HG03442 (cell line): ENCODE results near the gene UBALD2.
"Not testable (repeated sequence)": the region's sequence is repeated elsewhere in the genome, so short reads cannot be mapped to it uniquely, and the experiment has no call there.

ENCODE experiments used
- ATAC-seq: cut with Tn5 transposase; IDR thresholded peaks from one replicate; pipeline ENCODE4 v1.9.1; 2021; ENCODE audit warnings: mild to moderate bottlenecking, moderate library complexity; ENCODE audit not compliant: unreplicated experiment

The UBALD2 gene

GRCh38 chr17:76276461-76277299 lies 11.5 kb downstream of the UBALD2 start:
- no peak for ATAC-seq

GRCh38 chr17:76277300-76278267 lies 12.4 kb downstream of the UBALD2 start:
- no peak for ATAC-seq

DNA sequence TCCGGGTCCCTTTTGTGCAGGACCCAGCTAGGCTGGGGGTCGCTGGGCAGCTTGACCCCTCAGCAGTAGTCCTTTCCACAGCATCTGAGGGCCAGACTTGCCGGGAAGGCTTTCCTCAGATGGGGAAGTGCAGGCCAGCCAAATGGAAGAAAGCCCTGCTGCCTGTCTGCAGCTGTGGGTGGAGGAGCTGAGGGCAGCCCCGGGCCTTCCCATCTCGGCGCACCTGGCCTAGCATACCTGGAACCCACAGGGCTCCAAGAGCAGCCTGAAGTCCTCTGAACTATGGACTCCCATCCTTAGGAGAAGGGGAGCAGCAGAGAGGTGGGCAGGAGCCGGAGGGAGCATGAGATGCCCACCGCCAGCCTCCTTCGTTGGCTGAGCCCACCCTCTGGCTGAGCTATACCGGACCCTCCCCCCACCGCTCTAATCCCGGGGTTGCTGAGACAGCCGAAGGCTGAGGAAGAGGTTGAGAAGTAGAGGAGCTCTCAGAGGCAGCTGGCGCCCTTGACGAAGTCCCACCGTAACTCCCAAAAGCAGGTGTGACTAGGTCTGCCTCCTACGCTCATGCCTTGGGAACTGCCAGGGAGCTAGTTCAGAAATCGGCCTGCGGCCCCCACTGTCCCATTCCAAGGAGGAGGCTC lies 13.2 kb downstream of the UBALD2 start:
- ATAC-seq = no peak

DNA sequence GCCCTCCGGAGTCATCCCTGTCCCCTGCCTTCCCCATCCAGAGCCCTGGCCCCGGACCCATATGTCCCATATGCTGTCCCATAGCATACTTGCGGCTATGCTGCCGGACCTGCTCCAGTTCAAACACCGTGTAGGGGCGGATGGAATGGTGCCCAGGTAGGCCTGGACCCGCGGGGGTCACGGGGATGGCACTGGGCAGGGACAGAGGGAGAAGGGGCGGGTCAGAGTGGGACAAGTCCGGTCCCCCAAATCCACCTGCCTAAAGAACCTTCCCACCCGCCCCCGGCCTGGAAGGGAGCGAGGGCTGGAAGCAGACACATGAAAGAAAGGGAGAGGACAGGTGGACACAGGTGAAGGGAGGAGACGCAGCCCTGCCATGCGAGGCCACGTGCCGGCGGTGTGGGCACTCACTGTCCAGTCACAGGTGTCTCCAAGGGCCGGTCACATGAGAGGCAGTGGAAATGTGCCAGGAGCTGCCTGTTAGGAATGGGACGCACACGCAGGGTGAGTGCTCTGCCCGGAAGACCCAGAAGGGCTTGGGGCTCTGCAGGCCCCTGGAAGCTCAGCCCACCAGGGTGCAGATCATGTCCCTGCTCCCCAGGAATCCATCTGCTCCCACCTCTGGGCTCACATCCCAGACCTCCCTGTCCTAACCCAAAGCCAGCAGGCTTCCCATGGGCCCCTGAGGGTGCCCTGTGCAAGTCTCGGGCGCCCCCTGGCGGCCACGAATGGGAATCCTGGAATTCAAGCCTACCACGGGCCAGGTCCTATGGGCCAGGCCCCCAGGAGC lies 14.0 kb downstream of the UBALD2 start:
- ATAC-seq = no peak

- ATAC-seq = no peak
Measured at GRCh38 chr17:76279742-76280287, 14.7 kb downstream of the UBALD2 start.

DNA sequence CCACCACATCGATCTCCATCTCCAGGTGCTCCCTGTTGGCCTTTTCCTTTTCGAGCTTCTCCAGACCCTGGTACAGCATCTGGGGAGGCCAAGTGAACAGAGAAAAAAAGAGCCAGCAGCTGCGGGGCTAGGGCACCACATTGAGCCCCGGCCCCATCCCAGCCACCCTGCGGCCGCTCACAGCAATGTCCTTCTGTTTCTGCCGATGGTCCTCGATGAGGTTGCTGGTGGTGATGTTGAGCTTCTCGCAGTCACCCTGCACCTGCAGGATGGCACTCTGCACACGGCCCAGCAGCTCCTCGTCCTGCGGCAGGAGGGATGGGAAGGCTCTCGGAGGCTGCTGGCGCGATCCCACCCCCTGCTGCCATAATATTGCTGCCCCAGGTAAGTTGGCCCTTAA lies 15.5 kb downstream of the UBALD2 start:
- no peak for ATAC-seq

GRCh38 chr17:76281573-76282371 lies 16.6 kb downstream of the UBALD2 start:
- ATAC-seq = no peak

DNA sequence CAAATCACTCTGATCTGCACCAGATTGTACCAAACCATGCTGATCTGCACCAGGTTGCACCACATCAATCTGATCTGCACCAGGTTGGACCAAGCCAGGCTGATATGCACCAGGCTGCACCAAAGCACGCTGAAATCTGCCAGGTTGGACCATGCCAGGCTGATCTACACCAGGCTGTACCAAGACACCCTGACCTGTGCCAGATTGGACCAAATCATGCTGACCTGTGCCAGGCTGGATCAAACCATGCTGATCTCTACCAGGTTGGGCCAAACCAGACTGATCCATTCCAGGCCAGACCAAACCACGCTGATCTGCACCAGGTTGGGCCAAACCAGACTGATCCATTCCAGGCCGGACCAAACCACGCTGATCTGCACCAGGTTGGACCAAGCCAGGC lies 27.4 kb downstream of the UBALD2 start:
- ATAC-seq = no peak

DNA sequence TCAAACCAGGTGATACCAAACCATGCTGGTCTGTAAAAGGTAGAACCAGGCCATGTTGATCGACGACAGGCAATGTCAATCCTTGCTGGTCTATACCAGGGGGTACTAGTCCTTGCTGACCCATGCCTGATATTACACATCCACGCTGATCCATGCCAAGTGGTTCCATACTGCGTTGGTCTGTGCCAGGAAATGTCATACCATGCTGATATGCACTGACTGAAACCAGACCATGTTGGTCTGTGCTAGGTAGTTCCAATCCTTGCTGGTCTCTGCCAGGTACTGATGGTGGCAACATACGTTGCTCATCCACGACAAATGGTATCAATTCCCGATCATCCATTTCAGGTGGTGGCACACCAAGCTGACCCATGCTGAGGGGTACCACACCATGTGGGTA lies 28.0 kb downstream of the UBALD2 start:
- no peak for ATAC-seq

DNA sequence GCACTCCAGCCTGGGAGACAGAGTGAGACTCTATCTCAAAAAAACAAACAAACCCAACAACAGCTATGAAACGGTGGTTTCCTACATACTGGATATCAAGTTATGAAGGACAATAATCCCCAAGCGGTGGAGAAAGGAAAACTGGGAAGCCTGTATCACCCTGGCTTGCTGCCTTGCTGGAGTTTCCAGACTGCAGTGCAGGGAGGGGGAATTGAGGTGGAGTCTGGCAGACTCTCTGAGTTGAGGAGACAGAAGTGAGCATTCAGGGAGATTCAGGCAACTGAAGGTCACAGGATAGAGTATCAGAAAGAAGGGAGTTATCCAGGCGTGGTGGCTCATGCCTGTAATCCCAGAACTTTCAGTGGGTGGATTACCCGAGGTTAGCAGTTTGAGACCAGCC lies 31.0 kb downstream of the UBALD2 start:
- no peak for ATAC-seq

- ATAC-seq = no peak
Measured at GRCh38 chr17:76296889-76297288, 31.7 kb downstream of the UBALD2 start.

DNA sequence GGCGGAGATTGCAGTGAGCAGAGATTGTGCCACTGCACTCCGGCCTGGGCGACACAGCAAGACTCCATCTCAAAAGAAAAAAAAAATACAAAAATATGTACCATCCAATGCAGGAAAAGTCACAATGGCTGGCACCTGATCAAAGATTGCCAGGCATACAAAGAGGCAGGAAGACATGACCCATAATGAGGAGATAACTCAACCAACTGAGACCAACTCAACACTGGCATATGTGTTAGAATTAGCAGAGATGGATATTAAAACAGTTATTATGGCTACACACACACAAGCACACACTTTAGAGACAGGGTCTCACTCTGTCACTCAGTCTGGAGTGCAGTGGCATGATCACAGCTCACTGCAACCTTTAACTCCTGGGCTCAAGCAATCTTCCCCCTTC lies 32.3 kb downstream of the UBALD2 start:
- ATAC-seq = no peak

DNA sequence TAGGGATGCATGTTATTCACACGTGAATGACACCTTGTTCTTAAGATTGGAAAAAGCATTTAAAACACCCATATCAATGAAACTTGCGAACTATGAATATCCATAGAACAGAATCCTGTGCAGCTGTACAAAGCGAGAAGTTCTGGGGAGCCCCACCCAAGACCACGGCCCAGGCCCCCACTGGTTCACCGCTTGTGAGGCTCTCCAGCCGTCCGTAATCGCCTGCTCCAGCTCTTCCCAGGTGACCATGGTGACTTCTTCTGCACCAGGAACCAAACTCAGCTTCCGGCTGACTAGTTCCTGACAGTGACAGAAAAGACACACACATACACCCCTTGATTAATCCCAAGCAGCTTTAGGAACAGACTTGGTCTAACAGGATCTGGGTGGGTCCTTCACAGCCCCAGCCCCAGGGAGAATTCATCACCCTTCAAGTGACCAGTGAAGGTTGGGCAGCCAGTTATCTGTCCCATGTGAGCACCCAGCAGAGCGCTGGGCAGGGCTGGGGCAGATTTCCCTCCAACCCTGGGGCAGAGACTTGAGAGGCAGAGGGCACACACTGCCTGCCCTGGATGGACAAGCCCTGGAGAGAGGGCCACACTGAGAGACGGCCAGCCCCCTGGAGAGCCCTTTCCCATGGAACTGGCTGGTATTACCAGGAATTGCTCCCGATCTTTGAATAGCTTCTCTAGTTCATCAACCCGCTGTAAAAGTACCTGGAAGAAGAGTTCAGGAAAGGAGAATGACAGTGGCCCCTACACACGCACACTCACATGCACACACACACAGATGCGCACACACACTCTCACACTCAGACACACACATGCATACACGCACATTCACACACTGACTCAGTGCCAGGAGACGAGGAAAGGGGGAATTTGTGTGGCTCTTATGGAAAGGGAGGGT lies 39.3 kb downstream of the UBALD2 start:
- no peak for ATAC-seq

GRCh38 chr17:76305135-76305454 lies 39.9 kb downstream of the UBALD2 start:
- ATAC-seq = not testable (repeated sequence)

- ATAC-seq = no peak
Measured at GRCh38 chr17:76307299-76307965, 42.3 kb downstream of the UBALD2 start.

DNA sequence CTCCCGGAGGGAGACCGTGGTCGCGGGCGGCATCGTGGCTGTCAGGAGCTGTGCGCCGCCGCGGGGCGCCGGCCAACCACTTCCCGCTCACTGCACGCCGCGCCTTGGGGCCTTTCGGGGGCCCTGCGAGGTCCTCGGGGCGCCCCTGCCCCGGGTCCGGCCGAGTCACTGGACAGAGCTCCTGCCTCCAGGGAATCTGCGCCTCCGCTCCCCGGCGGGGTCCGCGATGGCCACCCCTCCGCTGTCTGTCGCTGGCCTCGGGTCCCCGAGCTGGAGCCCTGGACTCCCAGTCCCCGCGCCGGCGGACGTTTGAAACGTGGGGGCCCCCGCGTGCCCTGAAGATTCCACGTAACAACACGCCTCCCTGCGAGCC lies 42.8 kb downstream of the UBALD2 start, which contains the start of gene QRICH2:
Gene QRICH2 (minus strand): TSS at position 311 of the 373 bp plus-strand sequence. CDS start 278 bp downstream, at position 33.
- no peak for ATAC-seq

DNA sequence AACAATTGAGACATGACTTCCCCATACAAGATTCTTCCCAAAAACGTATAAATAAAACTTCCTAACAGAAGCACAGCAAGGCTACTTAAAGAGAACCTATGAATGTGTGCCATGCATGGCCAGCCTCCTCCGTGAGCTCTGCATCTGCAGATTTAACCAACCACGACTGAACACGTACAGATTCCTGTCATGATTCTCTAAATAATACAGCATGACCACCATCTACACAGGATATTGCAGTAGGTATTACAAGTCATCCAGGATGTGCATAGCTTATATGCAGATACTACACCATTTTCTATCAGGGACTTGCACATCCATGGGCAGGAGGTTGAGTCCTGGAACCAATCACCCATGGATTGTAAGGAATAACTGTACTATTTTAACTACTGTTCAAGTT lies 44.3 kb downstream of the UBALD2 start:
- ATAC-seq = no peak

- ATAC-seq = no peak
Measured at GRCh38 chr17:76312735-76313134, 47.6 kb downstream of the UBALD2 start.
